Neural progenitor cell (in vitro differentiated cells): ENCODE results near the gene MAFB. TPM values are rescaled to one million over a fixed set of nuclear protein-coding genes. Genes with fewer than 3 reads are reported as not detected.

Experiments
- DNase-seq: peaks from one replicate; pipeline ENCODE4 v3.0.0-alpha.2; 2016; ENCODE audit warnings: low spot score
- H2AFZ ChIP-seq: fragments of 200-600 bp; sonication (generic); replicated peaks from 2 replicates; pipeline ENCODE4 v1.6.1; 2016; ENCODE audit warnings: antibody characterized with exemption
- H3F3A ChIP-seq: fragments of 200-600 bp; sonication (generic); 2 replicates; pipeline ENCODE4 v1.6.1; 2016; ENCODE audit warnings: antibody characterized with exemption, low read depth
- H3K27ac ChIP-seq: fragments of 200-600 bp; sonication (generic); 2 replicates; pipeline ENCODE4 v1.5.1; 2016; ENCODE audit warnings: mild to moderate bottlenecking
- H3K27me3 ChIP-seq: fragments of 200-600 bp; sonication (generic); 2 replicates; pipeline ENCODE4 v1.6.1; 2016; ENCODE audit warnings: mild to moderate bottlenecking, moderate library complexity
- H3K36me3 ChIP-seq: fragments of 200-600 bp; sonication (generic); 2 replicates; pipeline ENCODE4 v1.5.1; 2016
- H3K4me1 ChIP-seq: fragments of 200-600 bp; sonication (generic); 2 replicates; pipeline ENCODE4 v1.6.1; 2016; ENCODE audit warnings: mixed run types
- H3K4me2 ChIP-seq: fragments of 200-600 bp; sonication (generic); 2 replicates; pipeline ENCODE4 v1.6.1; 2016
- H3K4me3 ChIP-seq: fragments of 200-600 bp; sonication (generic); 2 replicates; pipeline ENCODE4 v1.5.1; 2016
- H3K79me2 ChIP-seq: fragments of 200-600 bp; sonication (generic); 2 replicates; pipeline ENCODE4 v1.6.1; 2016; ENCODE audit warnings: low read depth
- H3K9ac ChIP-seq: fragments of 200-600 bp; sonication (generic); 2 replicates; pipeline ENCODE4 v1.6.1; 2016
- H3K9me3 ChIP-seq: fragments of 200-600 bp; sonication (generic); 2 replicates; pipeline ENCODE4 v1.5.1; 2016; ENCODE audit warnings: low read depth
- H4K20me1 ChIP-seq: fragments of 200-600 bp; sonication (generic); 2 replicates; pipeline ENCODE4 v1.6.1; 2016; ENCODE audit warnings: low read depth
- H3K27ac Mint-ChIP-seq: 3 replicates; pipeline ENCODE4 v1.8.0; 2021; ENCODE audit warnings: mixed read lengths
- H3K27me3 Mint-ChIP-seq: 2 replicates; pipeline ENCODE4 v1.8.0; 2022; ENCODE audit warnings: low read depth, mild to moderate bottlenecking, inconsistent platforms, moderate library complexity, mixed read lengths; ENCODE audit not compliant: insufficient read depth
- H3K36me3 Mint-ChIP-seq: 3 replicates; pipeline ENCODE4 v1.8.0; 2021; ENCODE audit warnings: mixed read lengths
- H3K4me1 Mint-ChIP-seq: 3 replicates; pipeline ENCODE4 v1.8.0; 2021; ENCODE audit warnings: mixed read lengths
- H3K4me3 Mint-ChIP-seq: 3 replicates; pipeline ENCODE4 v1.8.0; 2021; ENCODE audit warnings: mild to moderate bottlenecking, moderate library complexity, mixed read lengths
- H3K9me3 Mint-ChIP-seq: 3 replicates; pipeline ENCODE4 v1.8.0; 2020; ENCODE audit warnings: mixed read lengths
- CTCF ChIP-seq: fragments of 200-600 bp; sonication (generic); IDR thresholded peaks from 2 replicates; pipeline ENCODE4 v1.5.1; 2017; ENCODE audit warnings: antibody characterized with exemption, mild to moderate bottlenecking
- EZH2 ChIP-seq: fragments of 200-600 bp; sonication (generic); IDR thresholded peaks from 2 replicates; pipeline ENCODE4 v1.6.1; 2017; ENCODE audit warnings: antibody characterized with exemption, mild to moderate bottlenecking, moderate library complexity
- EZH2phosphoT487 ChIP-seq: fragments of 200-600 bp; sonication (generic); IDR thresholded peaks from 2 replicates; pipeline ENCODE4 v1.6.1; 2017; ENCODE audit warnings: antibody characterized with exemption
- total RNA-seq: library from RNA; depleted of rRNA; stranded (reverse); fragments of >200 nt; gene quantifications from 2 replicates; pipeline ENCODE4 v1.2.3, GENCODE V29; 2015; ENCODE audit warnings: low replicate concordance

The MAFB gene
- total RNA-seq, 1 donor from 2014 or later, result 0.64 TPM

GRCh38 chr20:40670253-40670652, 18.8 kb downstream of the MAFB start:
- H3K4me1 ChIP-seq, result no peaks in the 10 kb centered on the region
- Mint-ChIP-seq H3K9me3 (no peaks in the 10 kb centered on the region), H3K4me1 (peaks cover 2% of the 10 kb centered on the region), H3K36me3 (no peaks in the 10 kb centered on the region), H3K27ac (no peak overlapping the region), H3K27me3 (peaks cover 24% of the 10 kb centered on the region), H3K4me3 (peak overlapping the region; percentile 8)
- H3K36me3 ChIP-seq, result no peaks in the 10 kb centered on the region
- H3K27me3 ChIP-seq, result peaks cover 6% of the 10 kb centered on the region
- H3K9ac ChIP-seq, result no peak overlapping the region
- H3K79me2 ChIP-seq, result no peaks in the 10 kb centered on the region
- H3K9me3 ChIP-seq, result no peaks in the 10 kb centered on the region
- no peak overlapping the region for H2AFZ ChIP-seq
- H3K4me3 ChIP-seq, result no peak overlapping the region
- DNase-seq, result no peak
- no peak overlapping the region for H3K4me2 ChIP-seq
- no peaks in the 10 kb centered on the region for H4K20me1 ChIP-seq
- no peak for TF ChIP-seq EZH2
- no peak overlapping the region for H3K27ac ChIP-seq
- H3F3A ChIP-seq, result no peaks in the 10 kb centered on the region

DNA sequence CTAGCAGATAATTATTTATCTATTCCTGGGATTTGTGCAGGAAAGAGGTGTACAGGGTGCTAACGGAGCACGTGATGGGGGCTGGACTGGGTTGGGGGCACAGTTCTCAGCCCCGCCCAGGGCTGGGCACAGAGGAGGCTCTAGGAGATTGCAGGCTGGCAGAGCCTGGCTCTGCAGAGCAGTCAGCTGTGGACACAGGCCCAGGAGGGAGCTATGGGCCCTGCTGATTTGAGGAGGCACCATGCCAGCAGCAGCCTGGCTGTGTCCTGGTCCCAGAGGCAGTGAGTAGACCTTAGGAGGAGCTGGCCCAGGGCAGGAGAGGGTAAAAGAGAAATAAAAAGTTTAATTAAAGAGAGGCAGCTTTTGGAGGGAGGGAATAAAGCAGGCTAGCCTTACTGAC, 19.3 kb downstream of the MAFB start:
- no peak overlapping the region for H3K4me3 Mint-ChIP-seq
- H3K27ac Mint-ChIP-seq, result no peak overlapping the region
- TF ChIP-seq CTCF, result no peak
- no peak for TF ChIP-seq EZH2phosphoT487
- TF ChIP-seq EZH2, result no peak
- H3K4me3 ChIP-seq, result no peak overlapping the region
- H3K79me2 ChIP-seq, result no peaks in the 10 kb centered on the region
- no peaks in the 10 kb centered on the region for H4K20me1 ChIP-seq
- no peaks in the 10 kb centered on the region for H3K9me3 ChIP-seq
- H3F3A ChIP-seq, result no peaks in the 10 kb centered on the region
- no peaks in the 10 kb centered on the region for H3K36me3 Mint-ChIP-seq
- H2AFZ ChIP-seq, result no peak overlapping the region
- H3K27ac ChIP-seq, result no peak overlapping the region
- H3K4me1 Mint-ChIP-seq, result peaks cover 2% of the 10 kb centered on the region
- H3K9me3 Mint-ChIP-seq, result no peaks in the 10 kb centered on the region
- peaks cover 20% of the 10 kb centered on the region for H3K27me3 Mint-ChIP-seq
- peaks cover under 1% of the 10 kb centered on the region for H3K27me3 ChIP-seq
- no peak for DNase-seq
- H3K4me1 ChIP-seq, result no peaks in the 10 kb centered on the region
- no peak overlapping the region for H3K4me2 ChIP-seq
- H3K9ac ChIP-seq, result no peak overlapping the region
- no peaks in the 10 kb centered on the region for H3K36me3 ChIP-seq

GRCh38 chr20:40668449-40669228, 20.4 kb downstream of the MAFB start:
- peaks cover 4% of the 10 kb centered on the region for H3K4me1 Mint-ChIP-seq
- H2AFZ ChIP-seq, result no peak overlapping the region
- no peak overlapping the region for H3K4me3 ChIP-seq
- DNase-seq, result no peak
- H3K4me3 Mint-ChIP-seq, result no peak overlapping the region
- H3K79me2 ChIP-seq, result no peaks in the 10 kb centered on the region
- H3K4me1 ChIP-seq, result peaks cover 4% of the 10 kb centered on the region
- H3K27me3 Mint-ChIP-seq, result peaks cover 17% of the 10 kb centered on the region
- H3K9ac ChIP-seq, result no peak overlapping the region
- no peaks in the 10 kb centered on the region for H3K36me3 Mint-ChIP-seq
- H4K20me1 ChIP-seq, result no peaks in the 10 kb centered on the region
- H3K27ac Mint-ChIP-seq, result no peak overlapping the region
- no peaks in the 10 kb centered on the region for H3K9me3 ChIP-seq
- TF ChIP-seq EZH2phosphoT487 (no peak), EZH2 (no peak), CTCF (no peak)
- H3K4me2 ChIP-seq, result no peak overlapping the region
- H3K27ac ChIP-seq, result no peak overlapping the region
- H3K27me3 ChIP-seq, result no peaks in the 10 kb centered on the region
- H3F3A ChIP-seq, result no peaks in the 10 kb centered on the region
- no peaks in the 10 kb centered on the region for H3K9me3 Mint-ChIP-seq
- H3K36me3 ChIP-seq, result no peaks in the 10 kb centered on the region

DNA sequence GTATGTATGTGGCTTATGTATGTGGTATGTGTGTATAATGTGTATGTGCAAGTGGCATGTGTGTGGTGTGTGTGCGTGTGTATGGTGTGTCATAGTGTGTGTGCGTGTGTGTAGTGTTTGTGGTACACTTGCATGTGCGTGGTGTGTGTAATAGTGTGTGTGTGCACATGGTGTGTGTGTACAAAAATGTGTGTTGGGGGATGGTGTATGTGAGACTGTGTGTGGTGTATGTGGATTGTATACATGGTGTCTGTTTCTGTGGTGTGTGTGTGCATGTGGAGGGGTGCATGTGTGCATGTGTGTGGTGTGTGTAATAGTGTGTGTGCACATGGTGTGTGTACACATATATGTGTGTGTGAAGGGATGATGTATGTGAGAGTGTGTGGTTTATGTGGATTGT, 21.5 kb downstream of the MAFB start:
- H3K9me3 ChIP-seq, result no peaks in the 10 kb centered on the region

More for the DNA sequence above, 21.5 kb downstream of the MAFB start:
- Histone ChIP-seq H3K9ac (no peak overlapping the region), H3K4me2 (no peak overlapping the region), H3K4me3 (no peak overlapping the region), H3K36me3 (no peaks in the 10 kb centered on the region), H4K20me1 (no peaks in the 10 kb centered on the region), H3K27me3 (no peaks in the 10 kb centered on the region), H3K27ac (no peak overlapping the region), H2AFZ (no peak overlapping the region), H3K79me2 (no peaks in the 10 kb centered on the region), H3F3A (no peaks in the 10 kb centered on the region), H3K4me1 (peaks cover 4% of the 10 kb centered on the region)
- Mint-ChIP-seq H3K9me3 (no peaks in the 10 kb centered on the region), H3K27me3 (peaks cover 15% of the 10 kb centered on the region), H3K4me1 (peaks cover 10% of the 10 kb centered on the region), H3K4me3 (no peak overlapping the region), H3K36me3 (no peaks in the 10 kb centered on the region), H3K27ac (no peak overlapping the region)
- TF ChIP-seq CTCF, result no peak
- no peak for TF ChIP-seq EZH2phosphoT487
- no peak for TF ChIP-seq EZH2
- DNase-seq, result no peak
